ENCODE results near the gene WWOX. TPM values are rescaled to one million over a fixed set of nuclear protein-coding genes. Genes with fewer than 3 reads are reported as not detected.

The WWOX gene
- total and polyA plus RNA-seq, 2 donors (not counting 3 experiments of a cell fraction or from before 2014, with no cell fraction given) = 6.2 to 12.5 TPM

DNA sequence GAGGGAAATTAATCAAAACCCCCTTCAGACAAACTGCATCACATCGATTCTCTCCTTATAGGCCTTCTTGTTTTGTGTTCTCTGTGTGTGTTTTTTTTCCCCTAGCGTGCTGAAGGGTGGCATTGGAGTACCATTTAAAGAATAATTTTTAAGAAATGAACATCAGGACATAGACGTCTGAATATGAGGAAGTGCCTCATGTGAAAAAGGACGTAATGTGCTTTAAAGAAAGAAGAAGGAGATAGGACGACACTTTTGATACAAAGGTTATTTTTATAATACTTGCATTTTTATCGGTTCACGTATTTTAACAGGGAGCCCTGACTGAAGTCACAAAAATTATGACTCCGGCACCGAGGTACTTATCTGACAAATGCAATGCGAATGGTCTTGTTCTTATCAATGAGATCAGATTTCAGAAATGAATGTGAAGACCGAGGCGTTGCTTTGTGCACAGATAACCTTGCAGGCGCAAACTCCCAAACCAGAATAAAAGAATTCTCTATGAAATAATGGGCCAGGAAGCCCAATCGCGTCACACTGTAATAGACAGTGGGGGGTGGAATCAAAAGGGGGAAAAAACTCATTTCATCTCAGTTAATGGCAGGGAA is 894.8 kb downstream of the WWOX start:
- H3K79me2 ChIP-seq (ENCODE audit: control insufficient read depth, insufficient read depth, low read length) = no peaks in the 10 kb centered on the region
- no peaks in the 10 kb centered on the region for H3K4me1 ChIP-seq (ENCODE audit: control insufficient read depth, extremely low read depth, insufficient read depth, low read length)
- no peaks in the 10 kb centered on the region for H3K36me3 ChIP-seq (ENCODE audit: control insufficient read depth in 2 of 2, extremely low read depth in 1 of 2, insufficient read depth in 2 of 2, low read length in 2 of 2)
- intact Hi-C loops (cut with micrococcal nuclease) = no loop called here
- TF ChIP-seq, protein P1, sequence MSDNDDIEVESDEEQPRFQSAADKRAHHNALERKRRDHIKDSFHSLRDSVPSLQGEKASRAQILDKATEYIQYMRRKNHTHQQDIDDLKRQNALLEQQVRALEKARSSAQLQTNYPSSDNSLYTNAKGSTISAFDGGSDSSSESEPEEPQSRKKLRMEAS (IDR thresholded peaks at IDR 0.05; ENCODE audit: insufficient read depth, insufficient read length) = no peak
- TF ChIP-seq, protein P2, sequence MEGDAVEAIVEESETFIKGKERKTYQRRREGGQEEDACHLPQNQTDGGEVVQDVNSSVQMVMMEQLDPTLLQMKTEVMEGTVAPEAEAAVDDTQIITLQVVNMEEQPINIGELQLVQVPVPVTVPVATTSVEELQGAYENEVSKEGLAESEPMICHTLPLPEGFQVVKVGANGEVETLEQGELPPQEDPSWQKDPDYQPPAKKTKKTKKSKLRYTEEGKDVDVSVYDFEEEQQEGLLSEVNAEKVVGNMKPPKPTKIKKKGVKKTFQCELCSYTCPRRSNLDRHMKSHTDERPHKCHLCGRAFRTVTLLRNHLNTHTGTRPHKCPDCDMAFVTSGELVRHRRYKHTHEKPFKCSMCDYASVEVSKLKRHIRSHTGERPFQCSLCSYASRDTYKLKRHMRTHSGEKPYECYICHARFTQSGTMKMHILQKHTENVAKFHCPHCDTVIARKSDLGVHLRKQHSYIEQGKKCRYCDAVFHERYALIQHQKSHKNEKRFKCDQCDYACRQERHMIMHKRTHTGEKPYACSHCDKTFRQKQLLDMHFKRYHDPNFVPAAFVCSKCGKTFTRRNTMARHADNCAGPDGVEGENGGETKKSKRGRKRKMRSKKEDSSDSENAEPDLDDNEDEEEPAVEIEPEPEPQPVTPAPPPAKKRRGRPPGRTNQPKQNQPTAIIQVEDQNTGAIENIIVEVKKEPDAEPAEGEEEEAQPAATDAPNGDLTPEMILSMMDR (IDR thresholded peaks at IDR 0.05; ENCODE audit: extremely low read depth in 1 of 2, insufficient read depth in 1 of 2, low read depth in 1 of 2, low read length in 2 of 2) = no peak
- TF ChIP-seq MYC (IDR thresholded peaks at IDR 0.05; ENCODE audit: low read depth, low read length) = no peak
- TF ChIP-seq FOS (IDR thresholded peaks at IDR 0.05; ENCODE audit: borderline replicate concordance, insufficient read depth, low read length) = no peak
- no peak for TF ChIP-seq POLR2A (IDR thresholded peaks at IDR 0.05; ENCODE audit: low read depth, low read length)
- H3K4me3 ChIP-seq (replicated peaks in 1 of 3; ENCODE audit: insufficient read depth in 1 of 3, low read depth in 1 of 3, low read length in 3 of 3) = no peak overlapping the region
- DNase-seq (ENCODE audit: low read depth, low spot score) (no peak), FAIRE-seq (no peak)
- no peaks in the 10 kb centered on the region for H3K27me3 ChIP-seq (ENCODE audit: control insufficient read depth in 2 of 2, insufficient read depth in 2 of 2, low read length in 2 of 2)
- dilution Hi-C loops (cut with MboI; ENCODE audit: extremely low pct_ligation_motif_present, low sequenced_read_pairs) = no loop called here
- no peak overlapping the region for H3K27ac ChIP-seq (ENCODE audit: insufficient read depth, low read depth, low read length)
- ChIA-PET POLR2A (no interaction called here), CTCF (no interaction called here)
- peaks cover 7% of the 10 kb centered on the region for H3K9me3 ChIP-seq (replicated peaks; ENCODE audit: control insufficient read depth, insufficient read depth, low read length)
- H2AFZ ChIP-seq (ENCODE audit: low read depth, low read length) = no peak overlapping the region
- no peak overlapping the region for H3K9ac ChIP-seq (replicated peaks; ENCODE audit: extremely low read depth, insufficient read depth, low read length)
- no peaks in the 10 kb centered on the region for H4K20me1 ChIP-seq (replicated peaks; ENCODE audit: control insufficient read depth, extremely low read depth, insufficient read depth, low read length)
- H3K4me2 ChIP-seq (ENCODE audit: insufficient read depth, low read length) = no peak overlapping the region
- H3K9me1 ChIP-seq (replicated peaks; ENCODE audit: control insufficient read depth, extremely low read depth, insufficient read depth, low read length) = no peaks in the 10 kb centered on the region
- BruUV-seq (replicated peaks) = no TSS peak

DNA sequence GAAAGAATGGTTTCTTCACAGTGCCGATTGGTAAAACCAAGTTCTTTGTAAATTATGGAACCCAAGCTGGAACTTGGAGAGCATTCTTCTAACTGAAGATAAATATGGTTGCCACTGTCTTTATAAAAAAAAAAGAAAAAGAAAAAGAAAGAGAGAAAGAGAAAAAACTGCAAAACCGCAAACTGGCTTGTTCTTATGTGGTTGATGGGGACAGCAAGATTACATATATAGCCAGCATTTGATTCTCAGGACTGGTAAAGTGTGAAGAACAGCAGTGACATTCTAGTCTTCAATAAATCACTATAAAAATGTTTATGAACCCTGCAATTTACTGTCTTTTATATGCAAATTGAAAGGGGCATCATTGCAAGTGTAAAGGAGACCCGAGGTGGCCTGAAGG is 896.0 kb downstream of the WWOX start:
- intact Hi-C loops (cut with micrococcal nuclease) (no loop called here), dilution Hi-C loops (cut with MboI; ENCODE audit: extremely low pct_ligation_motif_present, low sequenced_read_pairs) (no loop called here)
- Histone ChIP-seq H2AFZ (ENCODE audit: low read depth, low read length) (no peak overlapping the region), H3K4me1 (ENCODE audit: control insufficient read depth, extremely low read depth, insufficient read depth, low read length) (no peaks in the 10 kb centered on the region), H3K4me2 (ENCODE audit: insufficient read depth, low read length) (no peak overlapping the region), H3K79me2 (ENCODE audit: control insufficient read depth, insufficient read depth, low read length) (no peaks in the 10 kb centered on the region), H3K27ac (ENCODE audit: insufficient read depth, low read depth, low read length) (no peak overlapping the region), H3K9me1 (replicated peaks; ENCODE audit: control insufficient read depth, extremely low read depth, insufficient read depth, low read length) (no peaks in the 10 kb centered on the region), H3K36me3 (ENCODE audit: control insufficient read depth in 2 of 2, extremely low read depth in 1 of 2, insufficient read depth in 2 of 2, low read length in 2 of 2) (no peaks in the 10 kb centered on the region), H3K27me3 (ENCODE audit: control insufficient read depth in 2 of 2, insufficient read depth in 2 of 2, low read length in 2 of 2) (no peaks in the 10 kb centered on the region), H3K9me3 (replicated peaks; ENCODE audit: control insufficient read depth, insufficient read depth, low read length) (peaks cover 7% of the 10 kb centered on the region), H3K9ac (replicated peaks; ENCODE audit: extremely low read depth, insufficient read depth, low read length) (no peak overlapping the region), H4K20me1 (replicated peaks; ENCODE audit: control insufficient read depth, extremely low read depth, insufficient read depth, low read length) (no peaks in the 10 kb centered on the region), H3K4me3 (replicated peaks in 1 of 3; ENCODE audit: insufficient read depth in 1 of 3, low read depth in 1 of 3, low read length in 3 of 3) (no peak overlapping the region)
- no TSS peak for BruUV-seq (replicated peaks)
- ChIA-PET CTCF (no interaction called here), POLR2A (no interaction called here)
- no peak for FAIRE-seq
- no peak for TF ChIP-seq POLR2A (IDR thresholded peaks at IDR 0.05; ENCODE audit: low read depth, low read length)
- TF ChIP-seq MYC (IDR thresholded peaks at IDR 0.05; ENCODE audit: low read depth, low read length) = no peak
- no peak for TF ChIP-seq POLR2AphosphoS5 (IDR thresholded peaks at IDR 0.05; ENCODE audit: insufficient read depth, low read depth, low read length)
- no peak for TF ChIP-seq FOS (IDR thresholded peaks at IDR 0.05; ENCODE audit: borderline replicate concordance, insufficient read depth, low read length)
- TF ChIP-seq GATA2 (IDR thresholded peaks at IDR 0.05; ENCODE audit: insufficient read depth, insufficient read length, low read depth, low read length) = no peak
- DNase-seq (ENCODE audit: low read depth, low spot score) = no peak
